WTC11 (cell line): ENCODE results near the gene PARP14.

ENCODE experiments used
- CREM ChIP-seq: sonication (generic); formaldehyde crosslinking; IDR thresholded peaks from 2 replicates; pipeline ENCODE4 v1.8.1; 2022; ENCODE audit warnings: mild to moderate bottlenecking, missing genetic modification reagents, moderate library complexity
- E2F4 ChIP-seq: sonication (generic); formaldehyde crosslinking; IDR thresholded peaks from 2 replicates; pipeline ENCODE4 v1.8.1; 2022; ENCODE audit warnings: low read depth, mild to moderate bottlenecking, moderate library complexity, missing genetic modification reagents, borderline replicate concordance
- ESRRA ChIP-seq: sonication (generic); formaldehyde crosslinking; IDR thresholded peaks from 2 replicates; pipeline ENCODE4 v1.8.1; 2022; ENCODE audit warnings: mild to moderate bottlenecking, missing genetic modification reagents, borderline replicate concordance
- ZNF121 ChIP-seq: sonication (generic); formaldehyde crosslinking; IDR thresholded peaks from 2 replicates; pipeline ENCODE4 v1.8.0; 2023; ENCODE audit warnings: missing genetic modification reagents
- TF ChIP-seq, protein P1 (sequence below): fragments of 200-600 bp; IDR thresholded peaks from 2 replicates; pipeline ENCODE4 v1.8.0; 2022; ENCODE audit warnings: antibody characterized with exemption
- TF ChIP-seq, protein P2 (sequence below): sonication (generic); formaldehyde crosslinking; IDR thresholded peaks from 2 replicates; pipeline ENCODE4 v1.8.0; 2022; ENCODE audit warnings: mild to moderate bottlenecking, missing genetic modification reagents
- TF ChIP-seq, protein P3 (sequence below): sonication (generic); formaldehyde crosslinking; conservative IDR thresholded peaks from 2 replicates; pipeline ENCODE4 v1.8.1; 2022; ENCODE audit warnings: mild to moderate bottlenecking, missing genetic modification reagents

DNA sequence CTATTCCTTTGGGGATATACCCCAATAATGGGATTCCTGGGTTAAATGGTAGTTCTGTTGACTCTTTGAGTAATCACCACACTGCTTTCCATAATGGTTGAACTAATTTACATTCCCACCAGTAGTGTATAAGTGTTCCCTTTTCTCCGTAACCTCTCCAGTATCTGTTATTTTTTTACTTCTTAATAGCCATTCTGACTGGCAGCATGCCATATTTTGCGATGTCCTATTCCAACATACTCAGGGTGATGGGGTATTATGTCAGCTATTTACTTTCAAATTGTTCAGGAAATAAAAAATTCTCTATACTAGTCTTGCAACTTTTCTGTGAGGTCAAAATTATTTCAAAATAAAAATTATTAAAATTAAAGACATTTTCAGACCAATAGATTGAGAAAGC is 9.1 kb upstream of the PARP14 start:
- TF ChIP-seq, protein P1, sequence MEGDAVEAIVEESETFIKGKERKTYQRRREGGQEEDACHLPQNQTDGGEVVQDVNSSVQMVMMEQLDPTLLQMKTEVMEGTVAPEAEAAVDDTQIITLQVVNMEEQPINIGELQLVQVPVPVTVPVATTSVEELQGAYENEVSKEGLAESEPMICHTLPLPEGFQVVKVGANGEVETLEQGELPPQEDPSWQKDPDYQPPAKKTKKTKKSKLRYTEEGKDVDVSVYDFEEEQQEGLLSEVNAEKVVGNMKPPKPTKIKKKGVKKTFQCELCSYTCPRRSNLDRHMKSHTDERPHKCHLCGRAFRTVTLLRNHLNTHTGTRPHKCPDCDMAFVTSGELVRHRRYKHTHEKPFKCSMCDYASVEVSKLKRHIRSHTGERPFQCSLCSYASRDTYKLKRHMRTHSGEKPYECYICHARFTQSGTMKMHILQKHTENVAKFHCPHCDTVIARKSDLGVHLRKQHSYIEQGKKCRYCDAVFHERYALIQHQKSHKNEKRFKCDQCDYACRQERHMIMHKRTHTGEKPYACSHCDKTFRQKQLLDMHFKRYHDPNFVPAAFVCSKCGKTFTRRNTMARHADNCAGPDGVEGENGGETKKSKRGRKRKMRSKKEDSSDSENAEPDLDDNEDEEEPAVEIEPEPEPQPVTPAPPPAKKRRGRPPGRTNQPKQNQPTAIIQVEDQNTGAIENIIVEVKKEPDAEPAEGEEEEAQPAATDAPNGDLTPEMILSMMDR, result no peak
- TF ChIP-seq CREM (CRISPR knock-in tag) (no peak), ESRRA (no peak), E2F4 (CRISPR knock-in tag) (no peak), ZNF121 (CRISPR knock-in tag) (no peak)
- TF ChIP-seq, protein P2, sequence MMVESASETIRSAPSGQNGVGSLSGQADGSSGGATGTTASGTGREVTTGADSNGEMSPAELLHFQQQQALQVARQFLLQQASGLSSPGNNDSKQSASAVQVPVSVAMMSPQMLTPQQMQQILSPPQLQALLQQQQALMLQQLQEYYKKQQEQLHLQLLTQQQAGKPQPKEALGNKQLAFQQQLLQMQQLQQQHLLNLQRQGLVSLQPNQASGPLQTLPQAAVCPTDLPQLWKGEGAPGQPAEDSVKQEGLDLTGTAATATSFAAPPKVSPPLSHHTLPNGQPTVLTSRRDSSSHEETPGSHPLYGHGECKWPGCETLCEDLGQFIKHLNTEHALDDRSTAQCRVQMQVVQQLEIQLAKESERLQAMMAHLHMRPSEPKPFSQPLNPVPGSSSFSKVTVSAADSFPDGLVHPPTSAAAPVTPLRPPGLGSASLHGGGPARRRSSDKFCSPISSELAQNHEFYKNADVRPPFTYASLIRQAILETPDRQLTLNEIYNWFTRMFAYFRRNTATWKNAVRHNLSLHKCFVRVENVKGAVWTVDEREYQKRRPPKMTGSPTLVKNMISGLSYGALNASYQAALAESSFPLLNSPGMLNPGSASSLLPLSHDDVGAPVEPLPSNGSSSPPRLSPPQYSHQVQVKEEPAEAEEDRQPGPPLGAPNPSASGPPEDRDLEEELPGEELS (CRISPR knock-in tag), result no peak
- TF ChIP-seq, protein P3, sequence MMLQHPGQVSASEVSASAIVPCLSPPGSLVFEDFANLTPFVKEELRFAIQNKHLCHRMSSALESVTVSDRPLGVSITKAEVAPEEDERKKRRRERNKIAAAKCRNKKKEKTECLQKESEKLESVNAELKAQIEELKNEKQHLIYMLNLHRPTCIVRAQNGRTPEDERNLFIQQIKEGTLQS (CRISPR knock-in tag), result no peak
